GM19035 (cell line): Measurements from ENCODE around the gene ZNF581.

Source experiments
- ATAC-seq: cut with Tn5 transposase; IDR thresholded peaks from one replicate; pipeline ENCODE4 v1.9.1; 2021; ENCODE audit not compliant: unreplicated experiment

Gene ZNF581

DNA sequence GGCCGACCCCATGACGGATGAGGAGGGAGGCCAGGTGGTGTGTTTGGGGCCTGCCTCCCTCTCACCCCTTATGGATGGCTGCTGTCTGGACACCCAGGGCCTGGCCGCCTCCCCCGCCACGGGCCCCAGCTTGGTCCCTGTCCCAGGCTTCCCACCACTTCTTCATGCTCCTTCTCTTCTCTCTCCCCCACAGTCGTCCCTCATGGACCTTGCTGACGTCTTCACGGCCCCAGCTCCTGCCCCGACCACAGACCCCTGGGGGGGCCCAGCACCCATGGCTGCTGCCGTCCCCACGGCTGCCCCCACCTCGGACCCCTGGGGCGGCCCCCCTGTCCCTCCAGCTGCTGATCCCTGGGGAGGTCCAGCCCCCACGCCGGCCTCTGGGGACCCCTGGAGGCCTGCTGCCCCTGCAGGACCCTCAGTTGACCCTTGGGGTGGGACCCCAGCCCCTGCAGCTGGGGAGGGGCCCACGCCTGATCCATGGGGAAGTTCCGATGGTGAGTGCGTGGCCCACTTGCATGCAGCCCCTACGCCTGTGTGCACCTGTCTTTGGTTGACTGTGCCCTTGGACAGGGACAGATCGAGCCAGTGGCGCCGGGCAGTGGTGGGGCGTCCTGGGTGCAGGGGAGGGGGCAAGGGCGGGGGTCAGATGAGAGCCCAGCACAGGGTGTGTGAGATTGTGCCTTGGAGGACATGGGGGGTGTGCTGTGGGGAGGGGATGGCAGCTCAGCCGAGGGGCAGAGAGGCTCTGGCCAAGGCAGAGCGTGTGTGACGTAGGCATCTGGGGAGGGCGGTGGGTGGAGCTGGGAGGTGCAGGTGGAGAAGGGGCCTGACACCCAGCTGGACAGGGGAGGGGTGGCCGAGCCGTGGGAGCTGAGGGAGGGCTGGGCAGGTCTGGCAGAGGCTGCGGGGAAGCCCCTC lies 48.4 kb downstream of the ZNF581 start:
- no peak for ATAC-seq

DNA sequence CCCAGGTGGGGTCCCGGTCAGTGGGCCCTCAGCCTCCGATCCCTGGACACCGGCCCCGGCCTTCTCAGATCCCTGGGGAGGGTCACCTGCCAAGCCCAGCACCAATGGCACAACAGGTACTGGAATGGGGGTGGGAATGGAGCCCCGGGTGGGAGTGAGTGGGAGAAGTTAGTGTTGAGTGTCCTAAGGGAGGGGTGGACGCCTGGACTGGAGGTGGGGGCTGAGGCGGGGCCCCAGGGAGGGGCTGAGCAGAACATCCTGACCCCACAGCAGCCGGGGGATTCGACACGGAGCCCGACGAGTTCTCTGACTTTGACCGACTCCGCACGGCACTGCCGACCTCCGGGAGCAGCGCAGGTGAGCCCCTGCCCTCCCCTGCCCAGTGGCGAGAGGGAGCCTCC lies 49.2 kb downstream of the ZNF581 start:
- ATAC-seq = no peak

DNA sequence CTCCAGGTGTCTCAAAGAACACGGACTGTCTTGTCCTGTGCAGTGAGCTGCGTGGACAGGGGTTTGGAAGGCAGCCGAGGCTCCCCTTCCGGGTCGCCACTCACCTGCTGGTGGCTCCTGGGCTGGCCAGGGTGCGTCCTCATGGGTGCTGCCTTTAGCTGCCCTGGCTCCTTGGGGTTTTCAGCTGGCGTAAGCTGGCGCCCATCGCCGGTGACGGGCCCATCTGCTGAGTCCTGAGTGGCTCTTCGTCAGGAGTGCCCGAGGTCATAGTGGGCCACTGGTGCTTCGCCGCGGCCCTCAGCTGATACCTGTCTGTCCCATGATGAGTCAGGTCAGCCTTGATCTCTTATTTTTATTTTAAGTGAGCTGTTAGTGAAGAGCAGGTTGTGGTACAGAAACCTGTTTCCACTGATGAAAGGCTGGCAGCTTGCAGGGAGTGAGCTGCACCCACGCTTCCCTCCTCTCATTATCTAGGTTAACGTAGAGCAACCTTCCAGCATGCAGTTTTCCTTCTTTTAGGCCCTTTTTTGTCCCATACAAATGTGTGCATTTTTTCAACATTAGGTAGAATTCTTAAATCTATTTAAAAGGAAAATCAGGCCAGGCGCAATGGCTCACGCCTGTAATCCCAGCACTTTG lies 50.0 kb downstream of the ZNF581 start:
- no peak for ATAC-seq

DNA sequence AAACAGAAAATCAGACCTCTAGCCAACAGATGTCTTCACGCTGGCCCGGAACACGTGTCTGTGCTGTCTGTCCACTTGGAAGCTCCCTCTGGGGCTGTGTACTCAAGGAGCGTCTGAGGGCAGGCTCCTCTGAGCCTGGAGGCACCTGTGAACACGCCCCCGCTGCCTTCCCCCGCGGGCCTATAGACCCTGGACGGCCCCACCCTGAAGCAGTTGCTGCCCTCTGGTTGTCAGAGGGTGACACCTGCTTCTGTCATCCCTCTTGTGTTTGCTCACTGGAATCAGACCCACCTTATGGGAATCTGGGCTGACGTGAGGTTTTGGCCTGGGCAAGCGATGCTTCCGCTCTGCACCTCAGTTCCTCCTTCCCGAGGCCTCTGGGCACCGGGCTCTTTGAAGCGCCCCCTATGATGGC lies 50.8 kb downstream of the ZNF581 start:
- ATAC-seq = no peak

DNA sequence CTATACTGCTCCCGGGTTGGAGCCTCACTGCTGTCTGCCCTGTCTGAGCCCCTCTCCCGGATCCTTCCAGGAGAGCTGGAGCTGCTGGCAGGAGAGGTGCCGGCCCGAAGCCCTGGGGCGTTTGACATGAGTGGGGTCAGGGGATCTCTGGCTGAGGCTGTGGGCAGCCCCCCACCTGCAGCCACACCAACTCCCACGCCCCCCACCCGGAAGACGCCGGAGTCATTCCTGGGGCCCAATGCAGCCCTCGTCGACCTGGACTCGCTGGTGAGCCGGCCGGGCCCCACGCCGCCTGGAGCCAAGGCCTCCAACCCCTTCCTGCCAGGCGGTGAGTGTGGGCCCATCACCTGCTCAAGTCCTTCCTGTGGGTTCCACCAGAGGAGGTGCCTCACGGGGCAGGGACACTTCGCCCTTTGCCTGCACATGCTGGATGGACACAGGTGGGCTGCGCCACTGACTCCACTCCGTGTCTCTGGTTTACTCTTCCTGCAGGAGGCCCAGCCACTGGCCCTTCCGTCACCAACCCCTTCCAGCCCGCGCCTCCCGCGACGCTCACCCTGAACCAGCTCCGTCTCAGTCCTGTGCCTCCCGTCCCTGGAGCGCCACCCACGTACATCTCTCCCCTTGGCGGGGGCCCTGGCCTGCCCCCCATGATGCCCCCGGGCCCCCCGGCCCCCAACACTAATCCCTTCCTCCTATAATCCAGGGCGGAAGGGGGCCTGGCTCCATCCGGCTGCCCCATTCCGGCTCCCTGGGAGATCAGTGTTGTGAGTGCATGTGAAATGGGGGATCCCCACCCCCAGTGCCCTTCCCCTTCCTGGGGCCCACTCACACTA lies 51.4 kb downstream of the ZNF581 start:
- no peak for ATAC-seq
